GM12874 (cell line): ENCODE data around the gene ARRDC2.

Source experiments
- CTCF ChIP-seq: IDR thresholded peaks from 2 replicates; pipeline ENCODE4 v1.5.1; 2011; ENCODE audit warnings: low read depth, mild to moderate bottlenecking, control low read depth, low read length, moderate library complexity; ENCODE audit not compliant: insufficient read depth

Gene ARRDC2

GRCh38 chr19:18001777-18002345, 6.1 kb upstream of the ARRDC2 start:
- no peak for TF ChIP-seq CTCF

- no peak for TF ChIP-seq CTCF
Observed at GRCh38 chr19:18002347-18002850, 5.6 kb upstream of the ARRDC2 start.

- peak; percentile 98 for TF ChIP-seq CTCF
Observed at GRCh38 chr19:18007044-18007916, 690 bp upstream of the ARRDC2 start.

GRCh38 chr19:18008814-18009213, 844 bp downstream of the ARRDC2 start:
- TF ChIP-seq CTCF: no peak

- no peak for TF ChIP-seq CTCF
Observed at GRCh38 chr19:18009412-18010066, 1.6 kb downstream of the ARRDC2 start.

DNA sequence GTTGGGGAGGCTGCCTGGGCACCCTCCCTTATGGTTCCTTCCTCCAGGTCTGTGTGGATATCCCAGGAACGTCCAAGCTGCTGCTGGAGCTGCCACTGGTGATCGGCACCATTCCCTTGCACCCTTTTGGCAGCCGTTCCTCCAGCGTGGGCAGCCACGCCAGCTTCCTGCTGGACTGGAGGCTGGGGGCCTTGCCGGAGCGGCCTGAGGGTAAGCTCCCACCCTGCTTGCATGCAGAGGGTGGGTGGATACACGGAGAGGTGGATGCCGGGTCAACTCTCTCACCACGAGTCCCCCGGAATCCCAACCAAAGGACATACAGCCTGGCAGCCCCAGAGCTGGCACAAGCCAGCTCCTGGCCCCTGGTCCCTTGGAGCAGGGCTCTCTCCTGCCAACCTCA, 2.2 kb downstream of the ARRDC2 start:
- no peak for TF ChIP-seq CTCF
